ENCODE measurements around the gene RTBDN. TPM values are rescaled to one million over a fixed set of nuclear protein-coding genes. Genes with fewer than 3 reads are reported as not detected.
A peak's percentile ranks its signal among the peaks of the same experiment; 100 is the strongest.

Gene RTBDN
- total RNA-seq, 1 experiment from 2014 or later, result 25.1 TPM

GRCh38 chr19:12800923-12801465 lies 33.4 kb downstream of the RTBDN start:
- peaks cover 25% of the 10 kb centered on the region for H3K79me2 ChIP-seq (ENCODE audit: insufficient read depth, low read length)
- intact Hi-C loops (cut with micrococcal nuclease), result loop anchor here (5.0 kb wide), 1 partner anchor 36 kb away; the partner anchor contains the start of gene MAST1
- H4K20me1 ChIP-seq (ENCODE audit: insufficient read depth), result no peaks in the 10 kb centered on the region
- peak overlapping the region; percentile 94 for H3K9ac ChIP-seq (ENCODE audit: low read length)
- TF ChIP-seq TCF7L2 (IDR thresholded peaks at IDR 0.05; ENCODE audit: borderline replicate concordance, extremely low read depth, insufficient read depth, insufficient read length) (peak; percentile 86), MAX (IDR thresholded peaks at IDR 0.05) (no peak)
- TSS peak; percentile 54 for BruUV-seq (replicated peaks)
- no peaks in the 10 kb centered on the region for H3K27me3 ChIP-seq (ENCODE audit: insufficient read depth, low read length)
- H3K27ac ChIP-seq (ENCODE audit: low read depth, low read length), result peak overlapping the region; percentile 86
- no peaks in the 10 kb centered on the region for H3K9me2 ChIP-seq (ENCODE audit: insufficient read depth)
- peaks cover 4 to 19% of the 10 kb centered on the region in 2 experiments; a peak in 3 of 4 replicates for H3K36me3 ChIP-seq (ENCODE audit: control insufficient read depth in 1 of 2, insufficient read depth in 2 of 2, low read length in 2 of 2)
- peaks cover 17 to 40% of the 10 kb centered on the region in 2 experiments for H3K4me1 ChIP-seq (ENCODE audit: control insufficient read depth in 1 of 2, insufficient read depth in 2 of 2, low read length in 2 of 2)
- CTCF ChIA-PET, result interaction anchor here (0.9 to 1.1 kb wide), 3 partner anchors 26 to 293 kb away, joined by 3 to 4 read pairs (median 3); partner anchors contain the start of gene HOOK2
- RAD21 ChIA-PET (ENCODE audit: low non-redundant PET in 1 of 2, low total read pairs in 2 of 2, uncharacterized antibody in 2 of 2, unreplicated experiment in 2 of 2), result no interaction called here
- H3K9me3 ChIP-seq (ENCODE audit: control insufficient read depth in 1 of 2, insufficient read depth in 1 of 2, low read depth in 1 of 2, low read length in 2 of 2), result no peaks in the 10 kb centered on the region
- H3K4me2 ChIP-seq (ENCODE audit: low read length), result peak overlapping the region; percentile 100
- DNase-seq (ENCODE audit: low read depth, low spot score) (no peak), ATAC-seq (peak; percentile 11)
- peak overlapping the region; percentile 93 to 97 for H3K4me3 ChIP-seq (replicated peaks in 1 of 2; ENCODE audit: low read depth in 1 of 2, low read length in 2 of 2)
- POLR2A ChIA-PET, result interaction anchor here (0.8 to 1.4 kb wide), 3 partner anchors 9 to 43 kb away, joined by 3 to 5 read pairs (median 3); partner anchors contain the start of gene JUNB
- no peak overlapping the region for H2AFZ ChIP-seq (ENCODE audit: low read depth, low read length, poor library complexity, severe bottlenecking)

- Histone ChIP-seq H3K9me3 (ENCODE audit: control insufficient read depth in 1 of 2, insufficient read depth in 1 of 2, low read depth in 1 of 2, low read length in 2 of 2) (no peaks in the 10 kb centered on the region), H4K20me1 (ENCODE audit: insufficient read depth) (no peaks in the 10 kb centered on the region), H3K4me1 (ENCODE audit: control insufficient read depth in 1 of 2, insufficient read depth in 2 of 2, low read length in 2 of 2) (peaks cover 19 to 42% of the 10 kb centered on the region in 2 experiments), H3K9ac (ENCODE audit: low read length) (peak overlapping the region; percentile 94), H3K79me2 (ENCODE audit: insufficient read depth, low read length) (peaks cover 25% of the 10 kb centered on the region), H3K4me3 (replicated peaks in 1 of 2; ENCODE audit: low read depth in 1 of 2, low read length in 2 of 2) (peak overlapping the region; percentile 93 to 97), H3K4me2 (ENCODE audit: low read length) (peak overlapping the region; percentile 100), H3K27me3 (ENCODE audit: insufficient read depth, low read length) (no peaks in the 10 kb centered on the region), H3K9me2 (ENCODE audit: insufficient read depth) (no peaks in the 10 kb centered on the region), H2AFZ (ENCODE audit: low read depth, low read length, poor library complexity, severe bottlenecking) (no peak overlapping the region), H3K36me3 (ENCODE audit: control insufficient read depth in 1 of 2, insufficient read depth in 2 of 2, low read length in 2 of 2) (peaks cover 4 to 19% of the 10 kb centered on the region in 2 experiments; a peak in 3 of 4 replicates), H3K27ac (ENCODE audit: low read depth, low read length) (peak overlapping the region; percentile 86)
- ChIA-PET POLR2A (interaction anchor here (1.2 to 1.4 kb wide), 2 partner anchors 9 to 30 kb away, joined by 3 to 5 read pairs; partner anchors contain the start of gene JUNB), CTCF (interaction anchor here (0.9 to 6.4 kb wide), 4 partner anchors 25 to 294 kb away, joined by 3 to 87 read pairs (median 4); partner anchors contain the start of gene HOOK2), RAD21 (ENCODE audit: low non-redundant PET in 1 of 2, low total read pairs in 2 of 2, uncharacterized antibody in 2 of 2, unreplicated experiment in 2 of 2) (no interaction called here)
- no TSS peak for BruUV-seq (replicated peaks)
- intact Hi-C loops (cut with micrococcal nuclease), result loop anchor here (5.0 kb wide), 1 partner anchor 37 kb away; the partner anchor contains the start of gene MAST1
- DNase-seq (ENCODE audit: low read depth, low spot score) (no peak), ATAC-seq (no peak)
- TF ChIP-seq SIN3A (IDR thresholded peaks at IDR 0.05; ENCODE audit: low read depth) (no peak), EZH2phosphoT487 (IDR thresholded peaks at IDR 0.05; ENCODE audit: borderline replicate concordance) (no peak), ZNF274 (IDR thresholded peaks at IDR 0.05; ENCODE audit: low read depth, low read length) (no peak), YY1 (IDR thresholded peaks at IDR 0.05; ENCODE audit: extremely low read depth, insufficient replicate concordance, low read depth, low read length) (no peak), ELF1 (IDR thresholded peaks at IDR 0.05; ENCODE audit: borderline replicate concordance, low read depth) (no peak), ATF3 (IDR thresholded peaks at IDR 0.05) (no peak), TCF7L2 (IDR thresholded peaks at IDR 0.05; ENCODE audit: borderline replicate concordance, extremely low read depth, insufficient read depth, insufficient read length) (no peak), CBX3 (IDR thresholded peaks at IDR 0.05; ENCODE audit: low read depth) (no peak), MAX (IDR thresholded peaks at IDR 0.05) (no peak), RAD21 (IDR thresholded peaks at IDR 0.05; ENCODE audit: low read depth) (no peak), CTCF (IDR thresholded peaks at IDR 0.05 in 2 of 3, conservative IDR thresholded peaks at IDR 0.05 in 1 of 3; ENCODE audit: borderline replicate concordance in 1 of 3, insufficient read depth in 1 of 3, low read depth in 2 of 3, low read length in 2 of 3) (no peak), SRF (IDR thresholded peaks at IDR 0.05; ENCODE audit: low read depth) (no peak)
Measured at GRCh38 chr19:12800466-12800770, 34.0 kb downstream of the RTBDN start.

Measured in HCT116 (cell line).